ENCODE measurements around the gene PTPRT.

DNA sequence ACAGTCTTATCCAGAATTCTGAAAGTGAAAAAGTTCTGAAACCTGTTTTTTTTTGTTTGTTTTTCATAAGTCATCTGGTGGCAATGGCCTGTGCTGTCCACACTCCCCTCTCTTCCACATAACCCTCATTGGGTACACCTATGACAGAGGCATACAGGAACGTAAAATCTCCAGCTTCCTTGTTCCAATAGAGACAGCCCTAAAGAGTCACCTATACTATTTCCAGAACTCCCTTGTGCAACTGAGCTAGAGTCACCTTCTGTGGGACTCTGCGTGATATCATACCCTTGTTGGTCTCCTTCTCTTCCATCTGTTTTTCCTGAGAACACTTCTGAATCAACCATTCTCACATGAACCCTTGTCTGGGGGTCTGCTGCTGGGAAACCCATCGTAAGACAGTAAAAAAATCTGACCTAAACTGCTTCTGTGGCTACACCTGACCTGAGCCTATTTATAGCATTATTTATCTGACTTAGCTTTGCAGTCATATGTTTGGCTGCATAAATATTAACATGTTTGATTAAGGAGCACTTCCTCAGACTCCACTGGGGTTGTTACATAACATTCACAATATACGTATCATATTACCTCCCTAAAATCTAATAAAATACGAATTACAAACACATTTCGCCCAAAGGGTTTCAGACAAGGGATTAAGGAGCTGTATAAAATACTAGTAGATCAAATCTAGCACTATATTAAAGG, 151.9 kb downstream of the PTPRT start:
- TF ChIP-seq, protein P1, sequence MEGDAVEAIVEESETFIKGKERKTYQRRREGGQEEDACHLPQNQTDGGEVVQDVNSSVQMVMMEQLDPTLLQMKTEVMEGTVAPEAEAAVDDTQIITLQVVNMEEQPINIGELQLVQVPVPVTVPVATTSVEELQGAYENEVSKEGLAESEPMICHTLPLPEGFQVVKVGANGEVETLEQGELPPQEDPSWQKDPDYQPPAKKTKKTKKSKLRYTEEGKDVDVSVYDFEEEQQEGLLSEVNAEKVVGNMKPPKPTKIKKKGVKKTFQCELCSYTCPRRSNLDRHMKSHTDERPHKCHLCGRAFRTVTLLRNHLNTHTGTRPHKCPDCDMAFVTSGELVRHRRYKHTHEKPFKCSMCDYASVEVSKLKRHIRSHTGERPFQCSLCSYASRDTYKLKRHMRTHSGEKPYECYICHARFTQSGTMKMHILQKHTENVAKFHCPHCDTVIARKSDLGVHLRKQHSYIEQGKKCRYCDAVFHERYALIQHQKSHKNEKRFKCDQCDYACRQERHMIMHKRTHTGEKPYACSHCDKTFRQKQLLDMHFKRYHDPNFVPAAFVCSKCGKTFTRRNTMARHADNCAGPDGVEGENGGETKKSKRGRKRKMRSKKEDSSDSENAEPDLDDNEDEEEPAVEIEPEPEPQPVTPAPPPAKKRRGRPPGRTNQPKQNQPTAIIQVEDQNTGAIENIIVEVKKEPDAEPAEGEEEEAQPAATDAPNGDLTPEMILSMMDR (IDR thresholded peaks at IDR 0.05): no peak
- TF ChIP-seq POLR2A (IDR thresholded peaks at IDR 0.05): no peak
